A549 (cell line): ENCODE measurements around the gene CALHM6. TPM values are rescaled to one million over a fixed set of nuclear protein-coding genes. Genes with fewer than 3 reads are reported as not detected.

Experiments
- ATAC-seq, 2 experiments: fragments of 200-7000 bp in 1 of 2; fragments of >200 bp in 1 of 2; cut with Nextera tagmentation in 1 of 2; cut with Tn5 transposase in 1 of 2; 3 replicates each; pipeline versions ENCODE4 v1.8.0 to v1.9.1; 2018 to 2020; ENCODE audit warnings: mild to moderate bottlenecking in 1 of 2, moderate library complexity in 1 of 2
- CTCF ChIA-PET: fragments of 300-600 bp; sonication (Branson Sonifier 250); formaldehyde crosslinking; extraction: SDS; loops from one replicate; lab custom pipeline; 2021; ENCODE audit warnings: antibody characterized with exemption, inconsistent platforms; lab: Yijun Ruan, JAX
- POLR2A ChIA-PET: fragments of 350-600 bp; formaldehyde crosslinking; extraction: SDS; loops from one replicate; lab custom pipeline; 2021; ENCODE audit warnings: antibody characterized with exemption, inconsistent platforms; lab: Yijun Ruan, JAX
- DNase-seq, 2 experiments: peaks; one replicate each; pipeline versions ENCODE4 v3.0.0 to v3.0.0-alpha.2; 2011 to 2016; ENCODE audit warnings: low read depth in 1 of 2, low spot score in 1 of 2
- FAIRE-seq: peaks from 2 replicates; lab custom pipeline; 2011; peaks lifted over from hg19 to GRCh38; lab: Jason Lieb, UNC
- H3K27ac ChIP-seq, 2 experiments: fragments of >200 bp; sonication (Bioruptor Twin); formaldehyde crosslinking; 3 replicates each; pipeline ENCODE4 v1.5.1; 2016 to 2017
- H3K4me1 ChIP-seq: fragments of >200 bp; sonication (Bioruptor Twin); formaldehyde crosslinking; 3 replicates; pipeline ENCODE4 v1.6.1; 2016
- H3K4me2 ChIP-seq: fragments of >200 bp; sonication (Bioruptor Twin); formaldehyde crosslinking; 3 replicates; pipeline ENCODE4 v1.6.1; 2016
- H3K4me3 ChIP-seq: fragments of >200 bp; sonication (Bioruptor Twin); formaldehyde crosslinking; 3 replicates; pipeline ENCODE4 v1.5.1; 2016
- H3K9me3 ChIP-seq: fragments of >200 bp; sonication (Bioruptor Twin); formaldehyde crosslinking; 3 replicates; pipeline ENCODE4 v1.6.1; 2016
- CBX2 ChIP-seq: fragments of 200-600 bp; sonication (generic); IDR thresholded peaks from 2 replicates; pipeline ENCODE4 v1.6.1; 2016; ENCODE audit warnings: low read depth, mild to moderate bottlenecking, borderline replicate concordance
- CEBPB ChIP-seq, 2 experiments: fragments of >200 bp in 1 of 2; sonication (Bioruptor Twin) in 1 of 2; formaldehyde crosslinking in 1 of 2; IDR thresholded peaks; 2 replicates each; pipeline ENCODE4 v1.6.1; 2012 to 2016
- CHD2 ChIP-seq: fragments of 150-350 bp; IDR thresholded peaks from 2 replicates; pipeline ENCODE4 v1.6.1; 2014; ENCODE audit warnings: low read length; ENCODE audit not compliant: partially characterized antibody
- CHD4 ChIP-seq: fragments of 200-600 bp; sonication (generic); IDR thresholded peaks from 2 replicates; pipeline ENCODE4 v1.6.1; 2016; ENCODE audit warnings: antibody characterized with exemption, mild to moderate bottlenecking, borderline replicate concordance
- CTCF ChIP-seq: fragments of >200 bp; sonication (Bioruptor Twin); formaldehyde crosslinking; IDR thresholded peaks from 3 replicates; pipeline ENCODE4 v1.5.1; 2016
- EHF ChIP-seq: fragments of 250-450 bp; sonication (Bioruptor Pico); IDR thresholded peaks from 2 replicates; pipeline ENCODE4 v1.5.0; 2020; ENCODE audit warnings: mild to moderate bottlenecking
- EHMT2 ChIP-seq: fragments of 200-600 bp; sonication (generic); IDR thresholded peaks from 2 replicates; pipeline ENCODE4 v1.6.1; 2016; ENCODE audit warnings: antibody characterized with exemption, low read depth, mild to moderate bottlenecking, moderate library complexity
- ELK1 ChIP-seq: fragments of 150-350 bp; IDR thresholded peaks from 2 replicates; pipeline ENCODE4 v1.6.1; 2014; ENCODE audit warnings: low read depth, mild to moderate bottlenecking, low read length
- ESRRA ChIP-seq: fragments of 150-350 bp; IDR thresholded peaks from 2 replicates; pipeline ENCODE4 v1.6.1; 2014; ENCODE audit warnings: mild to moderate bottlenecking, low read length, borderline replicate concordance
- FOSB ChIP-seq: fragments of 250-450 bp; sonication (Bioruptor Pico); IDR thresholded peaks from 2 replicates; pipeline ENCODE4 v1.5.0; 2020; ENCODE audit warnings: mild to moderate bottlenecking, moderate library complexity
- FOSL2 ChIP-seq, 2 experiments: fragments of 450-650 bp in 1 of 2; fragments of >200 bp in 1 of 2; sonication (Bioruptor Twin) in 1 of 2; formaldehyde crosslinking; IDR thresholded peaks; 2 replicates each; pipeline versions ENCODE4 v1.5.0 to v1.6.1; 2016 to 2020; ENCODE audit warnings: mild to moderate bottlenecking in 1 of 2, moderate library complexity in 1 of 2
- FOXS1 ChIP-seq: fragments of 250-450 bp; sonication (Bioruptor Pico); IDR thresholded peaks from 2 replicates; pipeline ENCODE4 v1.5.0; 2020; ENCODE audit warnings: mild to moderate bottlenecking, moderate library complexity
- GATA3 ChIP-seq: IDR thresholded peaks from 2 replicates; pipeline ENCODE4 v1.6.1; 2012; ENCODE audit warnings: borderline replicate concordance
- HDAC2 ChIP-seq: fragments of 200-600 bp; sonication (generic); IDR thresholded peaks from 2 replicates; pipeline ENCODE4 v1.6.1; 2016
- HEYL ChIP-seq: fragments of 250-450 bp; sonication (Bioruptor Pico); IDR thresholded peaks from 2 replicates; pipeline ENCODE4 v1.8.0; 2021; ENCODE audit warnings: mild to moderate bottlenecking, moderate library complexity
- HMGXB4 ChIP-seq: fragments of 250-450 bp; sonication (Bioruptor Pico); IDR thresholded peaks from 2 replicates; pipeline ENCODE4 v1.5.0; 2021; ENCODE audit warnings: mild to moderate bottlenecking, moderate library complexity, borderline replicate concordance
- HOXA7 ChIP-seq: fragments of 250-450 bp; sonication (Bioruptor Pico); IDR thresholded peaks from 2 replicates; pipeline ENCODE4 v1.5.0; 2020; ENCODE audit warnings: mild to moderate bottlenecking, moderate library complexity
- HOXB5 ChIP-seq: fragments of 250-450 bp; sonication (Bioruptor Pico); IDR thresholded peaks from 2 replicates; pipeline ENCODE4 v1.5.0; 2020; ENCODE audit warnings: mild to moderate bottlenecking, moderate library complexity
- JUNB ChIP-seq: fragments of >200 bp; sonication (Bioruptor Twin); formaldehyde crosslinking; IDR thresholded peaks from 2 replicates; pipeline ENCODE4 v1.6.1; 2016
- MAFK ChIP-seq: fragments of 450-650 bp; IDR thresholded peaks from 2 replicates; pipeline ENCODE4 v1.6.1; 2014; ENCODE audit not compliant: partially characterized antibody
- MYC ChIP-seq: IDR thresholded peaks from 2 replicates; pipeline ENCODE4 v1.6.1; 2012; ENCODE audit warnings: mild to moderate bottlenecking, inconsistent platforms, low read length, improper control_type of control experiment, borderline replicate concordance
- NPAS2 ChIP-seq: fragments of 250-450 bp; sonication (Bioruptor Pico); IDR thresholded peaks from 2 replicates; pipeline ENCODE4 v1.8.0; 2022; ENCODE audit warnings: mild to moderate bottlenecking, moderate library complexity, borderline replicate concordance
- NR3C1 ChIP-seq: fragments of >200 bp; sonication (Bioruptor Twin); formaldehyde crosslinking; IDR thresholded peaks from 3 replicates; pipeline ENCODE4 v1.6.1; 2017
- PHF8 ChIP-seq: fragments of 200-600 bp; sonication (generic); IDR thresholded peaks from 2 replicates; pipeline ENCODE4 v1.6.1; 2016; ENCODE audit warnings: low read depth, mild to moderate bottlenecking, antibody characterized with exemption, moderate library complexity, borderline replicate concordance
- POLR2A ChIP-seq: IDR thresholded peaks from 2 replicates; pipeline ENCODE4 v1.6.1; 2012; ENCODE audit warnings: mild to moderate bottlenecking, low read length
- POLR2AphosphoS2 ChIP-seq: conservative IDR thresholded peaks from 2 replicates; pipeline ENCODE4 v1.6.1; 2012; ENCODE audit warnings: low read length, improper control_type of control experiment, inconsistent platforms
- RAD21 ChIP-seq, 2 experiments: fragments of >200 bp in 1 of 2; sonication (Bioruptor Twin) in 1 of 2; formaldehyde crosslinking in 1 of 2; IDR thresholded peaks in 1 of 2; conservative IDR thresholded peaks in 1 of 2; 2 replicates in 1 of 2; 3 replicates in 1 of 2; pipeline ENCODE4 v1.6.1; 2012 to 2018; ENCODE audit warnings: inconsistent platforms in 1 of 2
- RNF2 ChIP-seq: fragments of 200-600 bp; sonication (generic); IDR thresholded peaks from 2 replicates; pipeline ENCODE4 v1.6.1; 2016; ENCODE audit warnings: low read depth, mild to moderate bottlenecking, antibody characterized with exemption, moderate library complexity, borderline replicate concordance
- SMC3 ChIP-seq: fragments of >200 bp; sonication (Bioruptor Twin); formaldehyde crosslinking; IDR thresholded peaks from 3 replicates; pipeline ENCODE4 v1.6.1; 2018; ENCODE audit warnings: inconsistent platforms
- SREBF2 ChIP-seq: fragments of 450-650 bp; IDR thresholded peaks from 2 replicates; pipeline ENCODE4 v1.6.1; 2014; ENCODE audit warnings: mild to moderate bottlenecking, moderate library complexity
- TFCP2L1 ChIP-seq: fragments of 250-450 bp; sonication (Bioruptor Pico); IDR thresholded peaks from 2 replicates; pipeline ENCODE4 v1.5.0; 2021; ENCODE audit warnings: mild to moderate bottlenecking
- ZC3H11A ChIP-seq: fragments of 450-650 bp; IDR thresholded peaks from 2 replicates; pipeline ENCODE4 v1.6.1; 2014; ENCODE audit warnings: antibody characterized with exemption, mild to moderate bottlenecking
- WGBS: methylation state at CpG from one replicate; pipeline ENCODE4 v1.1.6; 2017; ENCODE audit errors: missing lambda C conversion rate; 5-methylcytosine and 5-hydroxymethylcytosine counted together
- polyA plus RNA-seq, 4 experiments: library from polyadenylated mRNA; depleted of rRNA in 3 of 4; stranded (reverse); fragments of >200 nt; fragmentation: RNase III in 1 of 4; extraction: RNeasy Plus Mini Kit Qiagen cat#74134 plus additional on column Dnase treatment in 1 of 4; gene quantifications; 2 replicates in 3 of 4; 3 replicates in 1 of 4; pipeline ENCODE4 v1.2.3, GENCODE V29; 2011 to 2017
- TF ChIP-seq, protein P1 (sequence below): fragments of 450-650 bp; IDR thresholded peaks from 2 replicates; pipeline ENCODE4 v1.6.1; 2014; ENCODE audit warnings: antibody characterized with exemption
- TF ChIP-seq, protein P2 (sequence below): fragments of >200 bp; sonication (Bioruptor Twin); formaldehyde crosslinking; IDR thresholded peaks from 2 replicates; pipeline ENCODE4 v1.6.1; 2016
- TF ChIP-seq, protein P3 (sequence below): fragments of 250-450 bp; sonication (Bioruptor Pico); IDR thresholded peaks from 2 replicates; pipeline ENCODE4 v1.5.0; 2020; ENCODE audit warnings: low read depth, mild to moderate bottlenecking, moderate library complexity

Gene CALHM6
- polyA plus RNA-seq, 2 of the 4 experiments (the other 2 are of a cell fraction): 0.31 TPM; not detected in 1

DNA sequence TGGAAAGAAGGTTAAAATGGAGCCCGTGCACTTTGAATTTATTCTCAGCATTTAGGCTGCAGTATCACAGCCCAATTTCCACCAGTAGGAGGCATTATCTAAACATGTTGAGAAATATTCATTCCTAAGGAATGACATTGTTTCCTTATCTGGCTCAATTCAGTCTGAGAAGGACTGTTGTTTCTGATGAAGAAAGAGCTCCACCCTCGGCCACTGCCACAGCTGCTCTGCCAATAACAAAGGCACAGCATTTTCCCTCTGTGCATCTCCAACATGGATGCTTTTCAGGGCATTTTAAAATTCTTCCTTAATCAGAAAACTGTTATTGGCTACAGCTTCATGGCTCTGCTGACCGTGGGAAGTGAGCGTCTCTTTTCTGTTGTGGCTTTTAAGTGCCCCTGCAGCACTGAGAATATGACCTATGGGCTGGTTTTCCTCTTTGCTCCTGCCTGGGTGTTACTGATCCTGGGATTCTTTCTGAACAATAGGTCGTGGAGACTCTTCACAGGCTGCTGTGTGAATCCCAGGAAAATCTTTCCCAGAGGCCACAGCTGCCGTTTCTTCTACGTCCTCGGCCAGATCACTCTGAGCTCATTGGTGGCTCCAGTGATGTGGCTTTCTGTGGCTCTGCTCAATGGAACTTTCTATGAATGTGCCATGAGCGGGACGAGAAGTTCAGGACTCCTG, 50.4 kb downstream of the CALHM6 start, which contains the start of gene CALHM5:
CALHM5 (plus strand) TSS at position 216 of the 687 bp plus-strand sequence; CDS start at position 274, 58 bp downstream.
- POLR2A ChIA-PET: interaction anchor here (1.1 to 1.4 kb wide), 2 partner anchors 46 to 232 kb away, joined by 3 to 5 read pairs; partner anchors contain the start of gene TSPYL1
- peak within 1 kb of the TSS; percentile 26; the same call in 1 of the 3 replicates for H3K4me2 ChIP-seq
- CTCF ChIA-PET: interaction anchor here (0.7 to 3.1 kb wide), 11 partner anchors 9 to 243 kb away, joined by 3 to 12 read pairs (median 6); partner anchors contain the start of gene CALHM6
- no peak for FAIRE-seq
- WGBS: 69% methylated on average over 10 of the region's 10 CpGs
- peak; percentile 10 to 76 for DNase-seq
- ATAC-seq: peak; percentile 95 to 98
- H3K4me3 ChIP-seq: no peak within 1 kb of the TSS
- peaks cover 4% of the 10 kb centered on the region; the same call in 1 of the 3 replicates for H3K9me3 ChIP-seq
- H3K4me1 ChIP-seq: no peaks in the 10 kb centered on the region
- 0 out of 6 replicates have a peak within 1 kb of the TSS, but pooled peaks of 1 of the 2 experiments have one; percentile 51 for H3K27ac ChIP-seq
- no peak for TF ChIP-seq RNF2
- peak; percentile 44 to 50; a peak in 4 of 5 replicates for TF ChIP-seq RAD21 (conservative IDR thresholded peaks at IDR 0.05 in 1 of 2, IDR thresholded peaks at IDR 0.05 in 1 of 2)
- no peak for TF ChIP-seq HEYL (CRISPR knock-in tag)
- TF ChIP-seq, protein P1, sequence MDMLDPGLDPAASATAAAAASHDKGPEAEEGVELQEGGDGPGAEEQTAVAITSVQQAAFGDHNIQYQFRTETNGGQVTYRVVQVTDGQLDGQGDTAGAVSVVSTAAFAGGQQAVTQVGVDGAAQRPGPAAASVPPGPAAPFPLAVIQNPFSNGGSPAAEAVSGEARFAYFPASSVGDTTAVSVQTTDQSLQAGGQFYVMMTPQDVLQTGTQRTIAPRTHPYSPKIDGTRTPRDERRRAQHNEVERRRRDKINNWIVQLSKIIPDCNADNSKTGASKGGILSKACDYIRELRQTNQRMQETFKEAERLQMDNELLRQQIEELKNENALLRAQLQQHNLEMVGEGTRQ: no peak
- no peak for TF ChIP-seq CHD4
- no peak for TF ChIP-seq EHF (CRISPR knock-in tag)
- TF ChIP-seq SMC3: peak; percentile 48; the same call in 2 of the 3 replicates
- TF ChIP-seq CTCF: peak; percentile 50
- no peak for TF ChIP-seq MYC
- no peak for TF ChIP-seq ESRRA
- no peak for TF ChIP-seq POLR2A
- TF ChIP-seq, protein P2, sequence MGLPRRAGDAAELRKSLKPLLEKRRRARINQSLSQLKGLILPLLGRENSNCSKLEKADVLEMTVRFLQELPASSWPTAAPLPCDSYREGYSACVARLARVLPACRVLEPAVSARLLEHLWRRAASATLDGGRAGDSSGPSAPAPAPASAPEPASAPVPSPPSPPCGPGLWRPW: no peak
- TF ChIP-seq FOSB (CRISPR knock-in tag): no peak
- TF ChIP-seq, protein P3, sequence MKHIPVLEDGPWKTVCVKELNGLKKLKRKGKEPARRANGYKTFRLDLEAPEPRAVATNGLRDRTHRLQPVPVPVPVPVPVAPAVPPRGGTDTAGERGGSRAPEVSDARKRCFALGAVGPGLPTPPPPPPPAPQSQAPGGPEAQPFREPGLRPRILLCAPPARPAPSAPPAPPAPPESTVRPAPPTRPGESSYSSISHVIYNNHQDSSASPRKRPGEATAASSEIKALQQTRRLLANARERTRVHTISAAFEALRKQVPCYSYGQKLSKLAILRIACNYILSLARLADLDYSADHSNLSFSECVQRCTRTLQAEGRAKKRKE (CRISPR knock-in tag): no peak
- TF ChIP-seq GATA3: no peak
- no peak for TF ChIP-seq CHD2
- TF ChIP-seq ELK1: no peak
- no peak for TF ChIP-seq MAFK
- peak; percentile 47; the same call in 1 of the 2 replicates for TF ChIP-seq FOXS1 (CRISPR knock-in tag)
- no peak for TF ChIP-seq EHMT2
- no peak for TF ChIP-seq TFCP2L1
- no peak for TF ChIP-seq POLR2AphosphoS2
- no peak for TF ChIP-seq HOXB5 (CRISPR knock-in tag)
- no peak for TF ChIP-seq SREBF2
- TF ChIP-seq JUNB: no peak
- TF ChIP-seq HMGXB4 (CRISPR knock-in tag): no peak
- no peak for TF ChIP-seq NR3C1
- no peak for TF ChIP-seq ZC3H11A
- no peak for TF ChIP-seq NPAS2
- TF ChIP-seq HDAC2: no peak
- no peak for TF ChIP-seq FOSL2 (IDR thresholded peaks at IDR 0.05)
- peak; percentile 50 for TF ChIP-seq FOSL2 (CRISPR knock-in tag; IDR thresholded peaks at IDR 0.05)
- TF ChIP-seq CEBPB (IDR thresholded peaks at IDR 0.05): peak in 1 of 2 experiments; percentile 80; a peak in 2 of 4 replicates
- no peak for TF ChIP-seq HOXA7 (CRISPR knock-in tag)
- no peak for TF ChIP-seq CBX2
- TF ChIP-seq PHF8: no peak
